Uterus (tissue), 4 donors: ENCODE results near the gene PRRG1. TPM values are rescaled to one million over a fixed set of nuclear protein-coding genes. Genes with fewer than 3 reads are reported as not detected.

ENCODE experiments used
- DNase-seq, 2 donors: peaks; one replicate each; pipeline ENCODE4 v3.0.0-alpha.2; 2019 to 2020
- H3K27ac ChIP-seq, 2 donors: fragments of 200-600 bp; sonication (generic); 1 replicate in 1 of 2; 2 replicates in 1 of 2; pipeline ENCODE4 v1.5.1; 2016 to 2018
- H3K27me3 ChIP-seq, 2 donors: fragments of 200-600 bp; sonication (generic); one replicate each; pipeline ENCODE4 v1.5.1; 2018 to 2019; ENCODE audit warnings: control low read depth in 1 of 2
- H3K36me3 ChIP-seq, 2 donors: fragments of 200-600 bp; sonication (generic); one replicate each; pipeline ENCODE4 v1.5.1; 2019; ENCODE audit warnings: control low read depth in 1 of 2
- H3K4me1 ChIP-seq, 2 donors: fragments of 200-600 bp; sonication (generic); one replicate each; pipeline ENCODE4 v1.5.1; 2018 to 2019; ENCODE audit warnings: control low read depth in 1 of 2
- H3K4me3 ChIP-seq, 2 donors: fragments of 200-600 bp; sonication (generic); 1 replicate in 1 of 2; 2 replicates in 1 of 2; pipeline ENCODE4 v1.5.1; 2018 to 2019; ENCODE audit warnings: mild to moderate bottlenecking in 1 of 2
- H3K9me3 ChIP-seq, 2 donors: fragments of 200-600 bp; sonication (generic); one replicate each; pipeline ENCODE4 v1.5.1; 2019; ENCODE audit warnings: control low read depth in 1 of 2
- CTCF ChIP-seq, 4 experiments: fragments of 200-600 bp in 2 of 4; fragments of 450-650 bp in 2 of 4; sonication (generic) in 2 of 4; IDR thresholded peaks; one replicate each; pipeline ENCODE4 v1.5.1; 2016 to 2019; ENCODE audit warnings: antibody characterized with exemption in 4 of 4, mild to moderate bottlenecking in 2 of 4, moderate library complexity in 1 of 4
- POLR2A ChIP-seq, 2 donors: fragments of 450-650 bp; IDR thresholded peaks; one replicate each; pipeline ENCODE4 v1.6.1; 2016; ENCODE audit warnings: antibody characterized with exemption in 2 of 2, mild to moderate bottlenecking in 1 of 2, moderate library complexity in 1 of 2
- intact Hi-C: fragments of 100-400 bp; cut with DNase I; formaldehyde crosslinking; loops from one replicate; pipeline ENCODE4 v1.15.1; 2023; ENCODE audit warnings: low total_unique reads
- total RNA-seq, 4 donors: library from RNA; depleted of rRNA in 3 of 4; stranded (reverse); fragments of >200 nt in 3 of 4; gene quantifications; one replicate each; pipeline versions ENCODE4 v1.1.0 to v1.2.4, GENCODE V29; 2014 to 2023
- donor health status: DM: yes; HTN: yes; CAD: no.

PRRG1 gene
- total RNA-seq, 4 donors from 2014 or later = 5.6 to 17.1 (median 10.9) TPM

DNA sequence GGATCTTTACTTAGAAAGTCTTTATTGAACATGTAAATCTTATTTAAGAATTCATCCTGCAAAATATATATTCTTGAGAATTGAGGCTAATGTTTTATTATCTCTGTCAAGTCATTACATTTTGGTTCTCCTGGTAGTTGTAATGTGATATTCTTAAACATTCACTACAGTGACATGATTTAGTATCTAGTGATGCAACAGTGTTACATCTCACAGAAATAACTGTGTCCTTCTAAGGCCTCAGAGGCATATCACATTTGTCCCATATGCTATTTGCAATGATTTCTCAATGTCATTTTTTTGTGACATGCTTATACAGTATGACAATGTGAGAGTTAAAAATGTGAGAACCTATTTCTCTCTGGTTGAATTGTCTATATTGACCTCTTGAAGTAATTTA is 34.1 kb downstream of the PRRG1 start:
- no peak overlapping the region for H3K27ac ChIP-seq
- H3K4me1 ChIP-seq = no peaks in the 10 kb centered on the region
- no peak for TF ChIP-seq POLR2A (IDR thresholded peaks at IDR 0.05)
- no peak for TF ChIP-seq CTCF (IDR thresholded peaks at IDR 0.05)
- H3K9me3 ChIP-seq = no peaks in the 10 kb centered on the region
- intact Hi-C loops = no loop called here
- H3K4me3 ChIP-seq = no peak overlapping the region
- no peak for DNase-seq
- no peaks in the 10 kb centered on the region for H3K36me3 ChIP-seq
- H3K27me3 ChIP-seq = no peaks in the 10 kb centered on the region

GRCh38 chrX:37388413-37388812 is 39.2 kb downstream of the PRRG1 start:
- intact Hi-C loops = no loop called here
- TF ChIP-seq CTCF (IDR thresholded peaks at IDR 0.05) = no peak
- TF ChIP-seq POLR2A (IDR thresholded peaks at IDR 0.05) = no peak
- no peak for DNase-seq
- Histone ChIP-seq H3K9me3 (no peaks in the 10 kb centered on the region), H3K4me3 (no peak overlapping the region), H3K27me3 (peaks cover 0 to 4% of the 10 kb centered on the region in 2 donors), H3K4me1 (no peaks in the 10 kb centered on the region), H3K27ac (no peak overlapping the region), H3K36me3 (no peaks in the 10 kb centered on the region)

- TF ChIP-seq CTCF (IDR thresholded peaks at IDR 0.05) (no peak), POLR2A (IDR thresholded peaks at IDR 0.05) (no peak)
- Histone ChIP-seq H3K4me1 (no peaks in the 10 kb centered on the region), H3K27me3 (no peaks in the 10 kb centered on the region), H3K36me3 (no peaks in the 10 kb centered on the region), H3K4me3 (no peak overlapping the region), H3K27ac (no peak overlapping the region), H3K9me3 (no peaks in the 10 kb centered on the region)
- DNase-seq = no peak
- intact Hi-C loops = no loop called here
Measured at GRCh38 chrX:37405956-37406355, 56.8 kb downstream of the PRRG1 start.

- no peak overlapping the region for H3K27ac ChIP-seq
- TF ChIP-seq CTCF (IDR thresholded peaks at IDR 0.05) = no peak
- no peak for TF ChIP-seq POLR2A (IDR thresholded peaks at IDR 0.05)
- H3K4me1 ChIP-seq = no peaks in the 10 kb centered on the region
- H3K4me3 ChIP-seq = no peak overlapping the region
- H3K36me3 ChIP-seq = no peaks in the 10 kb centered on the region
- H3K27me3 ChIP-seq = no peaks in the 10 kb centered on the region
- intact Hi-C loops = no loop called here
- DNase-seq = no peak
- no peaks in the 10 kb centered on the region for H3K9me3 ChIP-seq
Measured at GRCh38 chrX:37407736-37408135, 58.6 kb downstream of the PRRG1 start.

DNA sequence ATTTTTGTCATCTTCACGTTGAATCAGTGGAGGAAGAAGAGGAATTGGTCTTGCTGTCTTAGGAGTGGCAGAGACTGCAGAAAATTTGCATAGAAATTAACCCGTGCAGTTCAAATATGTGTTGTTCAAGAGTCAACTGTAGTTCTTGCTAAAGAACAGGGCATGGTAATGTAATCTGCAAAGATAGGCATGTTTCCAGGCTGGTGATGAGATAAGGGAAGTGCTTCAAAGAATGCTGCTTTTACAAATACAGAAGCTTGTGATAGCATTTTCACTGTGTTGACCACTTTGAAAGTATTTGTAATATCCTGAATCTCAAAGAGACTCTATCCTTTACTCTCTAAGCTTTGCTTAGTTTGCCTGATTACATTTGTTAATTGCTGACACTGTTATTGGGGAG is 60.1 kb downstream of the PRRG1 start:
- intact Hi-C loops = no loop called here
- TF ChIP-seq CTCF (IDR thresholded peaks at IDR 0.05) = no peak
- no peak for TF ChIP-seq POLR2A (IDR thresholded peaks at IDR 0.05)
- Histone ChIP-seq H3K27me3 (no peaks in the 10 kb centered on the region), H3K9me3 (no peaks in the 10 kb centered on the region), H3K4me3 (no peak overlapping the region), H3K27ac (no peak overlapping the region), H3K36me3 (no peaks in the 10 kb centered on the region), H3K4me1 (no peaks in the 10 kb centered on the region)
- DNase-seq = no peak
